ENCODE measurements around the gene SPTB.

The SPTB gene

DNA sequence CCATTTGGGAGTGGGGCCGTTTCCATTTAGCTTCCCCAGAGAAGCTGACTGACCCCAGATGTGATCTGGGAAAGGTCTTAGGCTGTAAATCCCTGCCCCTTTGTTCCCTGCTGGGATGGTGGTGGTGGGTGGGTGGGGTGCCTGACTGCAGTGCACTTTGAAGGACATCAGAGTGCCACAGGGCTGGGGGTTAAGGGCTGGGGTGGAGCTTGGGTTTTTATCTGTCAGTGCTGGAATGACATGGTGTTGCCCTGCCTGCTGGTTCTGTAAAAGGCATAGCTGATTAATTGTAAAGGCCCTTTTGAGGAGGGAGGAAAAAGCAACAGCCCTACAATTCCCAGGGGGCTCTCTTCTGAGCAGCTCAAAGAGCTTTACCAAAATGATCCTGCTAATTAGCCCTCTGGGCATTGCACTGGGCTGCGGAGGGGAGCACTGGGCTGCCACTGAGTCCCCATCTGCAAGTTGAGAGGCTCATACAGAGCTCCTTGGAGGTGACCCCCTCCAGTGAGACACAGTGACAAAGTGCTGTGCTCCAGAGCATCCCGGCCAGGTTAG, 154.4 kb downstream of the SPTB start:
- DNase-seq: peak in 4 of 10 donors; percentile 3 to 33 (median 23)
- intact Hi-C loops (cut with DNase I): no loop called here

- DNase-seq: peak in 4 of 10 donors; percentile 1 to 38 (median 24)
- intact Hi-C loops (cut with DNase I): no loop called here
These were observed 155.2 kb downstream of the SPTB start for GRCh38 chr14:64724578-64724930.

GRCh38 chr14:64723691-64724577, 155.8 kb downstream of the SPTB start:
- intact Hi-C loops (cut with DNase I): no loop called here
- DNase-seq: peak in 4 of 10 donors; percentile 9 to 86 (median 32)

DNA sequence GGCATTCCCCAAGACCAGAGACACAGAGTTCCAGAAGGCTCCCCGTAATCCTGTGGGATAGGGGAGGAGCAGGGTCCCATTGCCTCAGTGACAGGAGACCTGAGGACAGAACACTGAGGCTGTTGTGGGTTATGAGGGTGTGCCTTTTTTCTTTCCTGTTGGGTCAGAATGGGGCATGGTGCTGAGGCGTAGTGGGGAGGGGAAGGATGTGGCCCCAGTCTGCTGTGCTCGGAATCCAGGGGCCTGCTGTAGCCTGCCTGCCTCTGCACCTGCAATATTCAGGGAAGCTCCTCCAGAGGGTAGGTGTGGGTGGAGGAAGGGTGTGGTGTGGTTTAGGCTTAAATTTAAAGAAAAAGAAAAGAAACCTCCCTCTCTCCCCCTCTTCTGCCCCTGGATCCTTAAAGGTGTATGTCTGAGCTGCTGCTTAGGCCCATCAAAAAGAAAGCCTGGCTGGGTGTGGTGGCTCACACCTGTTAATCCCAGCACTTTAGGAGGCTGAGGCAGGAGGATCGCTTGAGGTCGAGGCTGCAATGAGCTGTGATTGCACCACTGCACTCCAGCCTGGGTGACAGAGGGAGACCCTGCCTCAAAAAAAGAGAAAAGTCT, 156.8 kb downstream of the SPTB start:
- DNase-seq: peak in 2 of 10 donors; percentile 10 to 30
- intact Hi-C loops (cut with DNase I): no loop called here

DNA sequence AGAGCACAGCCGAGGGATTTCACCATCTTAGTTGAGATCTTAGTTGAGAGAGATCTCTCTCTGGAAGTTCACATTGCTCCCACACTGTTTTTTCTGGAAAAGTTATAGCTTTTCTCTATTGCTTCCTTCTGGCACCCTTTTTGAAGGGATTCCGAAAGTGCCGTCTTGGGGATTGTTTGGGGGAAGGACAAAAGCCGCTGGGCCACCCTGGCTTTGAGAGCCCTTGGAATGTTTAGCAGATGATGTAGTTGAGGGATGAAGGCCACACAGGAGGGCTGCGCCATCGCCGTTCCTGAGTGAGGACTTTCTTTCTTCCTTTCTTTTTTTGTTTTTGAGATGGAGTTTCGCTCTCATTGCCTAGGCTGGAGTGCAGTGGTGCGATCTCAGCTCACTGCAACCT, 157.8 kb downstream of the SPTB start:
- peak in 2 of 10 donors; percentile 27 to 55 for DNase-seq
- intact Hi-C loops (cut with DNase I): no loop called here

DNA sequence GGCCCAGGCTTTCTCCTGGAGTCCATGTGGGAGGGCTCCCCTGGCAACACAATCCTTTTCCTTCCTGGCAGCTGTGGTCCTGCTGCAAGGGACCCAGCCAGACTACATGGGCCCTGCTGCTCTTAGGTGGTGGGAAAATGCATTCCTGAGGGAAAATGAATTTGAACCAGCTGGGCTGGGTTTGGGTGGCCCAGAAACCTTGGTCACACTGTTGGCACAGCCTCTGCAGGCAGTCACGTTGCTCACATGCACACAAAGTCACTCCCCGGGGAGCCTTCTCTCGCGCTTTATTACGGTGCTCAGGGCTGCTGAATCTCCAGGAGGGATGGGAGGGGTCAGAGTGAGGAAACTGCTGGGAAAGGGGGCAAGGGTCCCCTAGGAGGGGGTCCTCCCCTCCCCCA, 158.3 kb downstream of the SPTB start:
- intact Hi-C loops (cut with DNase I): no loop called here
- DNase-seq: peak in 2 of 10 donors; percentile 66 to 77

DNA sequence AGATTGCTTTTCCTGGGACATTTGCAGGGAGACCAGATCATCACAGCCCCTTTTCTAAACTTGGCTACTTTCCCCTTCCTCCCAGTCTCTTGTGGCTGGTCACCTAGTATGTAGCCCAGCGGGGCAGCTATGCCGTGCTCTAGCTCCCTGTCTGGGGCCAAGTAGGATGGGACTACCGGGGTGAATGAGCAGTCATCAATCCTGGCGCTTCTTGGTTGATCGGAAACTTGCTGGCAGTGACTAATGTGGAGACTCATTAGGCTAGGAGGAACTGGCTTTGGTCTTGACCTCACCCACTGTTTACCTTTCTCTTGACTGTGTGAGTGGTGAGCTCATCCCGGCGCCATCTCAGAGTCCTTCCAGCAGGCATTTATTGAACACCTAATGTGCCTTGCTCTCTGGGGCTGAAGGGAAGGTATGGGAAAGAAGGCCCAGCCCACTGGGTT, 159.6 kb downstream of the SPTB start:
- intact Hi-C loops (cut with DNase I): no loop called here
- DNase-seq: peak in 2 of 10 donors; percentile 18 to 57

- peak in 2 of 10 donors; percentile 9 to 28 for DNase-seq
- intact Hi-C loops (cut with DNase I): loop anchor here (5.0 kb wide), 1 partner anchor 47 kb away; no protein-coding TSS in a partner anchor
These were observed 160.1 kb downstream of the SPTB start for GRCh38 chr14:64719601-64720000.

DNA sequence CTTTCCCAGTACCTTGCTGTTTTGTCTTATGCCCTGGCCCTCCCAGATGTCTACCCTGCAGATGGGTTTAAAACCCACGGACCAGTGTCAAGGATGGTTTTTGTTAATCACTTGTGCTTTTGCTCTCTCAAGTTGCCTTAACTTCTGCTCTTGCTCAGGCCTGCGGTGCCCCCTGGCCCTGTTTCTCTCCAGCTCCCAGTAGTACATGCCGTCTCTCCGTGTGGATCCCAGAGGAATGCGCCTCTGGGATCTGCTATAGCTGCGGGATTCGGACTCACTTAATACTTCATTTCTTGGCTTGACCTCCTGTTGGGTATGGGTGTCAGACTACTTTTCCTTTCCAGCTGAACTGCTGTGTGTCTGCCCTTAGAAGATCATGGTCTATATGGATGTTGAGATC, 160.9 kb downstream of the SPTB start:
- intact Hi-C loops (cut with DNase I): loop anchor here (5.0 kb wide), 1 partner anchor 46 kb away; no protein-coding TSS in a partner anchor
- DNase-seq: no peak

GRCh38 chr14:64717870-64718269, 161.8 kb downstream of the SPTB start:
- intact Hi-C loops (cut with DNase I): loop anchor here (5.0 kb wide), 1 partner anchor 46 kb away; no protein-coding TSS in a partner anchor
- DNase-seq: no peak

DNA sequence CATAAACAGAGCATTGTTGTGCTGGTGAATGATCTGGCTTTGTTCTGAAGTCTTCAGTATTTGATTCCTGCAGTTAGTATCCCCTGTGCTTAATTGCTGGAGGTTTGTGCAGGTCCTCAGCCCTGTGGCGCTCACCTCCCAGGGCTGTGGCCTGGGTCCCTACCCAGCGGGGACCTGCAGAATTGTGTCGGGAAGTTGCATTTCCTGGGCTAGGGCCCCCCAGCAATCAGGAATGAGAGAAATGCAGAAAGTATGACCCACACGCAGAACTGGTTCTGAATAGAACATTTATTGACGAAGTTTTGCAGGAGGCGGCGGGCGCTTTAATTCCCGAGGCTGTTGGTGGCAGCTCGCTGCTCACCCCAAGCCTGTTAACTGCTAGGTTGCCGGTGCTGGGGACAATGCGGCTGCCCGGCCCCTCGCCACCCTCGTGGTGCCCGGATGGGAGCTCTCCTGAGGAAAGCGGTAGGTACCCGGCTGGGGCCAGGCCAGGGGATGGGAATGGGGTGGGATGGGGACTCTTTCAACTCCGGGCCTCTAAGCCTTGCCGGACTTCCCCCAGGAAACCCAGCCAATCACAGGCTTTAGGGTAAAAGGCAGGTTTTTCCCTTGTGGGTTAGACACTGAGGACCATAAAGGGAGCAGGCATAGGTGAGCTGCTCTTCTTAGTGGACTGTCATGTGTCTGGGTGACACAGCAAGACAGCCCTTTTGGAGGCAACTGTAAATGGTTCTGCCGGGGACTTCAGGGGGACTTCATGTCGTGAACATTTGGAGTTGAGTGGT, 163.9 kb downstream of the SPTB start:
- DNase-seq: peak in 8 of 10 donors; percentile 45 to 94 (median 66)
- intact Hi-C loops (cut with DNase I): loop anchor here (5.0 kb wide), 1 partner anchor 44 kb away; no protein-coding TSS in a partner anchor

DNA sequence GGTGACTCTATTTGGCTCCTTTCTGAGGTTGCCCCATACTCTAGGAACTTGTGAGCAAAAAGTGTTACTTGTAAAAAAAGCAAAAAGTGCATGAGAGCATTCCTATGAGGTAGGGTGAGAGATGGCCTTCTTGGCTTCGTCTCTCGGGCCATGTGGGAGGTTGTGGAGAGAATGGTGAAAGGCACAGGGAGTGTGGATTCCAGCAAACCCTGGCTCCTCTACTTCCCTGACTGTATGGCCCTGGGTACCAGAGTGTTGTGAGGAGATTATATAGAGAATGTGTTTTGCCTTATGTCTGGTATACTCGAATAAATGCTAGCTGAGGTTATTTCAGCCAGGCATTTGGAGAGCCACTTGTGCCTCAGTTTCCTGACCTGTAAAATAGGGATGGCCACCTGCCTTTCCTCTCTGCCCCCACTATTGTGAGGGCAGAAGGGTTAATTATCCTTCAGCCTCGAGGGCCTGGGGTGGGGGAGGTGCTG, 164.5 kb downstream of the SPTB start:
- peak in 2 of 10 donors; percentile 52 to 60 for DNase-seq
- intact Hi-C loops (cut with DNase I): loop anchor here (5.0 kb wide), 1 partner anchor 43 kb away; no protein-coding TSS in a partner anchor

GRCh38 chr14:64714432-64715025, 165.2 kb downstream of the SPTB start:
- intact Hi-C loops (cut with DNase I): loop anchor here (5.0 kb wide), 1 partner anchor 42 kb away; no protein-coding TSS in a partner anchor
- peak in 2 of 10 donors; percentile 5 to 55 for DNase-seq

DNA sequence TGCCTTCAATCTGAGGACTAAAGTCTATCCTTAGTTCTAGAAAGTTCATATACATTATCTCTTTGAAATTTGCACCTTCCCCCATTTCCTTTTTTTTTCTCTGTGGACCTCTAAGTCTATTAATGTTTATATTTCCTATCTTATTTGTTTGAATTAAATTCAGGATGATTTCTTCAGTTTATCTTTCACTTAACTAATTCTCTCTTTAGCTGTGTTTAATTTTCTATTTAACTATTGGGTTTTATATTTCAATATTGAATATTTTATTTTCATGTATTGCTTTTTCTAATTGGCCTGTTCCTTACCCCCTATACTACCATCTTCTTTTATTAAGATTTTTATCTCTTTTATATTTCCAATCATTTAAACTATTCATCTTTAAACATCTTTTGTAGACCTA, 166.0 kb downstream of the SPTB start:
- intact Hi-C loops (cut with DNase I): no loop called here
- DNase-seq: no peak

- DNase-seq: no peak
- intact Hi-C loops (cut with DNase I): no loop called here
These were observed 168.7 kb downstream of the SPTB start for GRCh38 chr14:64711039-64711438.

GRCh38 chr14:64709126-64709525, 170.6 kb downstream of the SPTB start:
- no peak for DNase-seq
- intact Hi-C loops (cut with DNase I): loop anchor here (5.0 kb wide), 1 partner anchor 53 kb away; no protein-coding TSS in a partner anchor

DNA sequence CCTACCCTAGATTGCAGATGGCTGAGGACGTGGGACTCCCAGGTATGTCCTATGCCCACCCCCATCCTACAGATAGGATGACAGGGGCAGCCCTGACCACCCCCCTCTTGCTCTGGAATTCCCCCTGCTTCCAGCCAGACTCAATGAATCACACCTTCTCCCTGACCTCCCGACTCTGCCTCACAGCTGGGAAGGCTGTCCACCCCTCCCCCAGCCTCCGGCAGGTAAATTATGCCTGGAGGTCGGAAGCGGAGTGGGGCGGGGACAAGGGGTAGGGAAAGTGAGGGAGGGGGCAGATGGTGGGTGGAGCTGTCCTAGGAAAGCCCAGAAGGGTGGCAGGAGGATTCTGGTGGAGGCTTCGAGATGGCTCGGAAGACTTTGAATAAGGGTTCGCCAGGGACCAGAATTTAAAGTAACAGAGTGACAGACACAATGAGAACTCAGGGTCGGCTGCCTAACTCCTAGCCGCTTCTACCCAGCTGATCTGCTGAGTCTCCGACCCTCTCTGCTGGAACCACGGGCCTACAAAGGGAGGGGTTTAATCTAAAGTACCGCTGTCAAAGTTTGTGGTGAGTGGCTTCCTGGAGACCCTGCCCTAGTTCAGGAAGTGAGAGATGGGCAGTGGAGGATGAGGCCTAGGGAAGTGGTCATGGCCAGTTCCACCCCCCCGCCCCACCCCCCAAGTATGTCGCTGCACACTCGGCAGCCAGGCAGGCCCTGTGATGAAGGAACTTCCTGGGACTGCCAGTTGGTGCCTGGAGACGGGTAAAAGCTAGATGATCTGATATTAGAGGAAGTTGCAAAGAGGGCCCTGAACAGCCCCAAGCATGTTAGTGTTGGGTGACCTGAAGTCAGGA, 171.3 kb downstream of the SPTB start:
- intact Hi-C loops (cut with DNase I): loop anchor here (5.0 kb wide), 1 partner anchor 54 kb away; no protein-coding TSS in a partner anchor
- peak in 2 of 10 donors; percentile 11 to 91 for DNase-seq

DNA sequence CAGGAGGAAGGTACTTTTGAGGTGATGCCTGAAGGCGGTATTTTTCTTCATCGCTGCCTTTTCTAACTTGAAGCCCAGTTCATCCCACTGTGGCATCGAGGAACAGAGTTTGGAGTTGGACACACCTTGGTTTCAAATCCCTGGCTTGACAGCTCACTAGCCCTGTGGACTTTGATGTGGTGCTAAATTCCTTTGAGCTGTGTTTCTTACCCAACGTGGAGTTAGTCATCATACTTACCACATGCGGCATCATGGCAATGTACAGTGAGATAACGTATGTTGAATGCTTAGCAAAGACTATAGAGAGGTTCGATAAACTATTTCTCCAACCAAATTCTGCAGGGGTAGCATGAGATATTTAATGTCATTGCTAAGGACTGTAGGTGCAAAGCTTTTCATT, 172.0 kb downstream of the SPTB start:
- intact Hi-C loops (cut with DNase I): loop anchor here (5.0 kb wide), 1 partner anchor 55 kb away; no protein-coding TSS in a partner anchor
- peak in 1 of 10 donors; percentile 5 for DNase-seq
